ENCODE measurements around the gene RAI1. TPM values are rescaled to one million over a fixed set of nuclear protein-coding genes. Genes with fewer than 3 reads are reported as not detected.
A peak's percentile ranks its signal among the peaks of the same experiment; 100 is the strongest.

Gene RAI1
- total and polyA plus RNA-seq, 2 of the 13 experiments (the other 11 are each of a cell fraction or from before 2014, with no cell fraction given): 3.4 to 5.2 TPM

DNA sequence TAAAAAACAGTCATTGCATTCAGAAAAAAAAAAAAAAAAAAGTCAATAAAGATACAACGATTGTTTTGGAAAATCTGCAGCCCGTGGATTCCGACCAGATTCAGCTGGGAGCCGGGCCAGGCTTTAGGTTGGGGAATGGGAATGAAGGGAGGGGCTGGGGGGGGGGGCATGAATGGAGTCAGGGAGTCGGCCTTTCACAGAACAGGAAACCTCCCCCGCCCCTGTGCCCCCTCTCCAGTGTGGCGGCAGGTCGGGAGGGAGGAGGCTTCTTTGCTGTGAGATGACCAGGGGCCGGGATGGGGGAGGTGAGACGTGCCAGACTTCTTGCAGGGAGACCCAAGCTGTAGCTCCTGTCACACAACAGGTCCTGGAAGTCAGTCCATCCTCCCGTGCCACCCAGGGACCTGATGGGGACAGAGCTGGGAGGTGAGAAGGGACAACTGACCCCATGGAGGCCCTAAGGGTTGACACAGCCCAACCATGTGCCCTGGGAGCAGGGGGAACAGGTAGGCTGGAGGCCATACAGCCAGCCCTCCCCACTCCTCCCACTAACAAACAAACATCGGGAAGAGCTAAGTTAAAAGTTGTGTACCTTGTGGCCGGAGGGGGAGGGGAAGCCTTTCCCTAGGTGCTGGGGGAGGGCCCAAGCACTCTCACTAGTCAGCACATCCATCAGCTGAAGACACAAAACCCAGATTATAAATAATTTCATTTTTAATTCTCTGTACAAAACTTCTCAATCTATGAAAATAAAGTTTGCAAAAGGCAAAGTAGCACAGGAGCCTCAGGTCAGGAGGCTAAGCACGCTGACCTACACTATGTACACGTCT, 130.3 kb downstream of the RAI1 start (continued):
- TF ChIP-seq, protein P1, sequence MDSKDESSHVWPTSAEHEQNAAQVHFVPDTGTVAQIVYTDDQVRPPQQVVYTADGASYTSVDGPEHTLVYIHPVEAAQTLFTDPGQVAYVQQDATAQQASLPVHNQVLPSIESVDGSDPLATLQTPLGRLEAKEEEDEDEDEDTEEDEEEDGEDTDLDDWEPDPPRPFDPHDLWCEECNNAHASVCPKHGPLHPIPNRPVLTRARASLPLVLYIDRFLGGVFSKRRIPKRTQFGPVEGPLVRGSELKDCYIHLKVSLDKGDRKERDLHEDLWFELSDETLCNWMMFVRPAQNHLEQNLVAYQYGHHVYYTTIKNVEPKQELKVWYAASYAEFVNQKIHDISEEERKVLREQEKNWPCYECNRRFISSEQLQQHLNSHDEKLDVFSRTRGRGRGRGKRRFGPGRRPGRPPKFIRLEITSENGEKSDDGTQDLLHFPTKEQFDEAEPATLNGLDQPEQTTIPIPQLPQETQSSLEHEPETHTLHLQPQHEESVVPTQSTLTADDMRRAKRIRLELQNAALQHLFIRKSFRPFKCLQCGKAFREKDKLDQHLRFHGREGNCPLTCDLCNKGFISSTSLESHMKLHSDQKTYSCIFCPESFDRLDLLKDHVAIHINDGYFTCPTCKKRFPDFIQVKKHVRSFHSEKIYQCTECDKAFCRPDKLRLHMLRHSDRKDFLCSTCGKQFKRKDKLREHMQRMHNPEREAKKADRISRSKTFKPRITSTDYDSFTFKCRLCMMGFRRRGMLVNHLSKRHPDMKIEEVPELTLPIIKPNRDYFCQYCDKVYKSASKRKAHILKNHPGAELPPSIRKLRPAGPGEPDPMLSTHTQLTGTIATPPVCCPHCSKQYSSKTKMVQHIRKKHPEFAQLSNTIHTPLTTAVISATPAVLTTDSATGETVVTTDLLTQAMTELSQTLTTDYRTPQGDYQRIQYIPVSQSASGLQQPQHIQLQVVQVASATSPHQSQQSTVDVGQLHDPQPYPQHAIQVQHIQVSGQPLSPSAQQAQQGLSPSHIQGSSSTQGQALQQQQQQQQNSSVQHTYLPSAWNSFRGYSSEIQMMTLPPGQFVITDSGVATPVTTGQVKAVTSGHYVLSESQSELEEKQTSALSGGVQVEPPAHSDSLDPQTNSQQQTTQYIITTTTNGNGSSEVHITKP (CRISPR knock-in tag; IDR thresholded peaks at IDR 0.05; ENCODE audit: low read depth): peak; percentile 90
- peak; percentile 63 for TF ChIP-seq MYC (CRISPR knock-in tag; IDR thresholded peaks at IDR 0.05; ENCODE audit: borderline replicate concordance)
- TF ChIP-seq ZFP90 (CRISPR knock-in tag; IDR thresholded peaks at IDR 0.05; ENCODE audit: borderline replicate concordance): 0 out of 2 replicates have a peak, but pooled peaks have one; percentile 15
- TF ChIP-seq ZNF431 (CRISPR knock-in tag; IDR thresholded peaks at IDR 0.05; ENCODE audit: borderline replicate concordance, low read depth): 0 out of 2 replicates have a peak, but pooled peaks have one; percentile 45
- no peak for TF ChIP-seq CBX2 (IDR thresholded peaks at IDR 0.05; ENCODE audit: low read depth, low read length)
- no peak for TF ChIP-seq CBX2 (CRISPR knock-in tag; IDR thresholded peaks at IDR 0.05; ENCODE audit: low read depth)
- peak; percentile 24; the same call in 1 of the 2 replicates for TF ChIP-seq ZNF350 (CRISPR knock-in tag; IDR thresholded peaks at IDR 0.05; ENCODE audit: borderline replicate concordance, low read depth)
- TF ChIP-seq, protein P2, sequence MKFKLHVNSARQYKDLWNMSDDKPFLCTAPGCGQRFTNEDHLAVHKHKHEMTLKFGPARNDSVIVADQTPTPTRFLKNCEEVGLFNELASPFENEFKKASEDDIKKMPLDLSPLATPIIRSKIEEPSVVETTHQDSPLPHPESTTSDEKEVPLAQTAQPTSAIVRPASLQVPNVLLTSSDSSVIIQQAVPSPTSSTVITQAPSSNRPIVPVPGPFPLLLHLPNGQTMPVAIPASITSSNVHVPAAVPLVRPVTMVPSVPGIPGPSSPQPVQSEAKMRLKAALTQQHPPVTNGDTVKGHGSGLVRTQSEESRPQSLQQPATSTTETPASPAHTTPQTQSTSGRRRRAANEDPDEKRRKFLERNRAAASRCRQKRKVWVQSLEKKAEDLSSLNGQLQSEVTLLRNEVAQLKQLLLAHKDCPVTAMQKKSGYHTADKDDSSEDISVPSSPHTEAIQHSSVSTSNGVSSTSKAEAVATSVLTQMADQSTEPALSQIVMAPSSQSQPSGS (CRISPR knock-in tag; IDR thresholded peaks at IDR 0.05): no peak
- no peak for TF ChIP-seq LCORL (IDR thresholded peaks at IDR 0.05)
- peak; percentile 77 for TF ChIP-seq LCORL (CRISPR knock-in tag; IDR thresholded peaks at IDR 0.05)
- TF ChIP-seq, protein P3, sequence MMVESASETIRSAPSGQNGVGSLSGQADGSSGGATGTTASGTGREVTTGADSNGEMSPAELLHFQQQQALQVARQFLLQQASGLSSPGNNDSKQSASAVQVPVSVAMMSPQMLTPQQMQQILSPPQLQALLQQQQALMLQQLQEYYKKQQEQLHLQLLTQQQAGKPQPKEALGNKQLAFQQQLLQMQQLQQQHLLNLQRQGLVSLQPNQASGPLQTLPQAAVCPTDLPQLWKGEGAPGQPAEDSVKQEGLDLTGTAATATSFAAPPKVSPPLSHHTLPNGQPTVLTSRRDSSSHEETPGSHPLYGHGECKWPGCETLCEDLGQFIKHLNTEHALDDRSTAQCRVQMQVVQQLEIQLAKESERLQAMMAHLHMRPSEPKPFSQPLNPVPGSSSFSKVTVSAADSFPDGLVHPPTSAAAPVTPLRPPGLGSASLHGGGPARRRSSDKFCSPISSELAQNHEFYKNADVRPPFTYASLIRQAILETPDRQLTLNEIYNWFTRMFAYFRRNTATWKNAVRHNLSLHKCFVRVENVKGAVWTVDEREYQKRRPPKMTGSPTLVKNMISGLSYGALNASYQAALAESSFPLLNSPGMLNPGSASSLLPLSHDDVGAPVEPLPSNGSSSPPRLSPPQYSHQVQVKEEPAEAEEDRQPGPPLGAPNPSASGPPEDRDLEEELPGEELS (CRISPR knock-in tag; IDR thresholded peaks at IDR 0.05): peak; percentile 94
- TF ChIP-seq ZNF557 (CRISPR knock-in tag; IDR thresholded peaks at IDR 0.05): no peak
- 0 out of 2 replicates have a peak, but pooled peaks have one; percentile 38 for TF ChIP-seq ZFP41 (CRISPR knock-in tag; IDR thresholded peaks at IDR 0.05; ENCODE audit: borderline replicate concordance)
- peak; percentile 20 for TF ChIP-seq CBX1 (IDR thresholded peaks at IDR 0.05; ENCODE audit: low read depth)
- TF ChIP-seq HDAC2 (CRISPR knock-in tag; IDR thresholded peaks at IDR 0.05): peak; percentile 33; the same call in 1 of the 2 replicates
- no peak for TF ChIP-seq FLYWCH1 (CRISPR knock-in tag; IDR thresholded peaks at IDR 0.05)
- TF ChIP-seq ZNF772 (CRISPR knock-in tag; IDR thresholded peaks at IDR 0.05): 0 out of 2 replicates have a peak, but pooled peaks have one; percentile 52
- TF ChIP-seq, protein P4, sequence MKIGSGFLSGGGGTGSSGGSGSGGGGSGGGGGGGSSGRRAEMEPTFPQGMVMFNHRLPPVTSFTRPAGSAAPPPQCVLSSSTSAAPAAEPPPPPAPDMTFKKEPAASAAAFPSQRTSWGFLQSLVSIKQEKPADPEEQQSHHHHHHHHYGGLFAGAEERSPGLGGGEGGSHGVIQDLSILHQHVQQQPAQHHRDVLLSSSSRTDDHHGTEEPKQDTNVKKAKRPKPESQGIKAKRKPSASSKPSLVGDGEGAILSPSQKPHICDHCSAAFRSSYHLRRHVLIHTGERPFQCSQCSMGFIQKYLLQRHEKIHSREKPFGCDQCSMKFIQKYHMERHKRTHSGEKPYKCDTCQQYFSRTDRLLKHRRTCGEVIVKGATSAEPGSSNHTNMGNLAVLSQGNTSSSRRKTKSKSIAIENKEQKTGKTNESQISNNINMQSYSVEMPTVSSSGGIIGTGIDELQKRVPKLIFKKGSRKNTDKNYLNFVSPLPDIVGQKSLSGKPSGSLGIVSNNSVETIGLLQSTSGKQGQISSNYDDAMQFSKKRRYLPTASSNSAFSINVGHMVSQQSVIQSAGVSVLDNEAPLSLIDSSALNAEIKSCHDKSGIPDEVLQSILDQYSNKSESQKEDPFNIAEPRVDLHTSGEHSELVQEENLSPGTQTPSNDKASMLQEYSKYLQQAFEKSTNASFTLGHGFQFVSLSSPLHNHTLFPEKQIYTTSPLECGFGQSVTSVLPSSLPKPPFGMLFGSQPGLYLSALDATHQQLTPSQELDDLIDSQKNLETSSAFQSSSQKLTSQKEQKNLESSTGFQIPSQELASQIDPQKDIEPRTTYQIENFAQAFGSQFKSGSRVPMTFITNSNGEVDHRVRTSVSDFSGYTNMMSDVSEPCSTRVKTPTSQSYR (CRISPR knock-in tag; IDR thresholded peaks at IDR 0.05; ENCODE audit: borderline replicate concordance): peak; percentile 91

All from HepG2 (cell line).